K562 (cell line): Measurements from ENCODE around the gene GGNBP2.

ENCODE experiments used
- CHD4 ChIP-seq: fragments of 200-600 bp; sonication (generic); IDR thresholded peaks from 3 replicates; pipeline ENCODE4 v1.6.1; 2012; ENCODE audit warnings: low read depth, mild to moderate bottlenecking, mixed read lengths, low read length, inconsistent platforms; ENCODE audit not compliant: insufficient read depth, insufficient replicate concordance, poor library complexity, severe bottlenecking
- DPF2 ChIP-seq: fragments of 450-650 bp; IDR thresholded peaks from 2 replicates; pipeline ENCODE4 v1.6.1; 2016
- TF ChIP-seq, protein P1 (sequence below): fragments of 200-800 bp; sonication (Bioruptor generic); IDR thresholded peaks from 2 replicates; pipeline ENCODE4 v1.6.1; 2016; ENCODE audit warnings: missing genetic modification characterization, missing compliant biosample characterization

DNA sequence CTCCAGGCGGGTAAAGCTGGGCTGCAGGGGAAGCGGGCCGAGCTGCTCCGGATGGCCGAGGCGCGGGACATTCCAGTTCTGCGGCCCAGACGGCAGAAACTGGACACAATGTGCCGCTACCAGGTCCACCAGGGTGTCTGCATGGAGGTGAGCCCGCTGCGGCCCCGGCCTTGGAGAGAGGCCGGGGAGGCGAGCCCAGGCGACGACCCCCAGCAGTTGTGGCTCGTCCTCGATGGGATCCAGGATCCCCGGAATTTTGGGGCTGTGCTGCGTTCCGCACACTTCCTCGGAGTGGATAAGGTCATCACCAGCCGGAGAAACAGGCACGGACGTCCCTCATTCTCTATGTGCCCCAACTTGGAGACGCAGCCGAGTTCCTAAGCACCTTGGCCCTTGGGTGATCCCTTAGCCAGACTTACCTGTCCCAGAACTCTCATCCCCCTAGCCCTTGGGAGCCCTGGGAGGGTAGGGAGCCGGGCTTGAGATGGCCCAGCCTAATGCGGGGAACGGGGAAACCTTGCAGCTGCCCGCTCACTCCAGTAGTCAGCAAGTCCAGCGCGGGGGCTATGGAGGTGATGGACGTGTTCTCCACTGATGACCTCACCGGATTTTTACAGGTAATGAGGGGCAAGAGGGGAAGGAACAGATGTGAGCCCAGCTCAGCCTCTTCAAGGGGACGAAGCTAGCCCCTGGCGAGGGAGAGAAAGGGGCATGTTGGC lies 57.5 kb downstream of the GGNBP2 start:
- TF ChIP-seq, protein P1, sequence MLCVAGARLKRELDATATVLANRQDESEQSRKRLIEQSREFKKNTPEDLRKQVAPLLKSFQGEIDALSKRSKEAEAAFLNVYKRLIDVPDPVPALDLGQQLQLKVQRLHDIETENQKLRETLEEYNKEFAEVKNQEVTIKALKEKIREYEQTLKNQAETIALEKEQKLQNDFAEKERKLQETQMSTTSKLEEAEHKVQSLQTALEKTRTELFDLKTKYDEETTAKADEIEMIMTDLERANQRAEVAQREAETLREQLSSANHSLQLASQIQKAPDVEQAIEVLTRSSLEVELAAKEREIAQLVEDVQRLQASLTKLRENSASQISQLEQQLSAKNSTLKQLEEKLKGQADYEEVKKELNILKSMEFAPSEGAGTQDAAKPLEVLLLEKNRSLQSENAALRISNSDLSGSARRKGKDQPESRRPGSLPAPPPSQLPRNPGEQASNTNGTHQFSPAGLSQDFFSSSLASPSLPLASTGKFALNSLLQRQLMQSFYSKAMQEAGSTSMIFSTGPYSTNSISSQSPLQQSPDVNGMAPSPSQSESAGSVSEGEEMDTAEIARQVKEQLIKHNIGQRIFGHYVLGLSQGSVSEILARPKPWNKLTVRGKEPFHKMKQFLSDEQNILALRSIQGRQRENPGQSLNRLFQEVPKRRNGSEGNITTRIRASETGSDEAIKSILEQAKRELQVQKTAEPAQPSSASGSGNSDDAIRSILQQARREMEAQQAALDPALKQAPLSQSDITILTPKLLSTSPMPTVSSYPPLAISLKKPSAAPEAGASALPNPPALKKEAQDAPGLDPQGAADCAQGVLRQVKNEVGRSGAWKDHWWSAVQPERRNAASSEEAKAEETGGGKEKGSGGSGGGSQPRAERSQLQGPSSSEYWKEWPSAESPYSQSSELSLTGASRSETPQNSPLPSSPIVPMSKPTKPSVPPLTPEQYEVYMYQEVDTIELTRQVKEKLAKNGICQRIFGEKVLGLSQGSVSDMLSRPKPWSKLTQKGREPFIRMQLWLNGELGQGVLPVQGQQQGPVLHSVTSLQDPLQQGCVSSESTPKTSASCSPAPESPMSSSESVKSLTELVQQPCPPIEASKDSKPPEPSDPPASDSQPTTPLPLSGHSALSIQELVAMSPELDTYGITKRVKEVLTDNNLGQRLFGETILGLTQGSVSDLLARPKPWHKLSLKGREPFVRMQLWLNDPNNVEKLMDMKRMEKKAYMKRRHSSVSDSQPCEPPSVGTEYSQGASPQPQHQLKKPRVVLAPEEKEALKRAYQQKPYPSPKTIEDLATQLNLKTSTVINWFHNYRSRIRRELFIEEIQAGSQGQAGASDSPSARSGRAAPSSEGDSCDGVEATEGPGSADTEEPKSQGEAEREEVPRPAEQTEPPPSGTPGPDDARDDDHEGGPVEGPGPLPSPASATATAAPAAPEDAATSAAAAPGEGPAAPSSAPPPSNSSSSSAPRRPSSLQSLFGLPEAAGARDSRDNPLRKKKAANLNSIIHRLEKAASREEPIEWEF: no peak
- TF ChIP-seq DPF2 (no peak), CHD4 (no peak)
